Measurements from ENCODE around the gene HERPUD1.

- TF ChIP-seq CTCF (conservative IDR thresholded peaks at IDR 0.05): no peak
- no peak for TF ChIP-seq EZH2 (IDR thresholded peaks at IDR 0.05; ENCODE audit: low read depth)
These were observed 18.5 kb downstream of the HERPUD1 start for GRCh38 chr16:56950455-56950854.
